Gastroesophageal sphincter (tissue), 4 donors: ENCODE data around the gene IGSF10. TPM values are rescaled to one million over a fixed set of nuclear protein-coding genes. Genes with fewer than 3 reads are reported as not detected.

Source experiments
- ATAC-seq: fragments of 150-250 bp; one replicate; pipeline ENCODE4 v1.9.1; 2016; ENCODE audit warnings: mild to moderate bottlenecking, moderate library complexity
- H3K27ac ChIP-seq, 4 donors: fragments of 200-600 bp; sonication (generic) in 3 of 4; 1 replicate in 3 of 4; 2 replicates in 1 of 4; pipeline ENCODE4 v1.5.1; 2016 to 2019
- H3K27me3 ChIP-seq: fragments of 200-600 bp; sonication (generic); one replicate; pipeline ENCODE4 v1.5.1; 2019
- H3K36me3 ChIP-seq, 2 donors: fragments of 200-600 bp; sonication (generic); one replicate each; pipeline ENCODE4 v1.5.1; 2019; ENCODE audit warnings: control low read depth in 1 of 2
- H3K4me1 ChIP-seq, 3 donors: fragments of 200-600 bp; sonication (generic); 1 replicate in 2 of 3; 2 replicates in 1 of 3; pipeline ENCODE4 v1.5.1; 2016 to 2019; ENCODE audit warnings: control low read depth in 2 of 3
- H3K4me3 ChIP-seq, 2 donors: fragments of 200-600 bp; sonication (generic); one replicate each; pipeline ENCODE4 v1.5.1; 2019; ENCODE audit warnings: mild to moderate bottlenecking in 1 of 2, moderate library complexity in 1 of 2
- H3K9me3 ChIP-seq, 3 donors: fragments of 200-600 bp; sonication (generic); one replicate each; pipeline ENCODE4 v1.5.1; 2017 to 2019; ENCODE audit warnings: control low read depth in 2 of 3
- CTCF ChIP-seq, 4 experiments: fragments of 200-600 bp in 2 of 4; fragments of 450-650 bp in 2 of 4; sonication (generic) in 1 of 4; IDR thresholded peaks; one replicate each; pipeline ENCODE4 v1.5.1; 2017 to 2019; ENCODE audit warnings: antibody characterized with exemption in 4 of 4, mild to moderate bottlenecking in 2 of 4, moderate library complexity in 2 of 4
- EP300 ChIP-seq: sonication (generic); formaldehyde crosslinking; IDR thresholded peaks from one replicate; pipeline ENCODE4 v1.6.1; 2017; ENCODE audit warnings: antibody characterized with exemption, mild to moderate bottlenecking
- POLR2A ChIP-seq, 2 donors: fragments of 450-650 bp; IDR thresholded peaks; one replicate each; pipeline ENCODE4 v1.6.1; 2017; ENCODE audit warnings: antibody characterized with exemption in 2 of 2, mild to moderate bottlenecking in 2 of 2, moderate library complexity in 1 of 2
- POLR2AphosphoS5 ChIP-seq: sonication (generic); formaldehyde crosslinking; IDR thresholded peaks from one replicate; pipeline ENCODE4 v1.6.1; 2017; ENCODE audit warnings: antibody characterized with exemption
- WGBS, 2 donors: methylation state at CpG; one replicate each; pipeline ENCODE4 v1.1.5; 2018; ENCODE audit warnings: low coverage in 1 of 2; 5-methylcytosine and 5-hydroxymethylcytosine counted together
- total RNA-seq, 4 donors: library from RNA; depleted of rRNA; stranded (reverse); fragments of >200 nt; gene quantifications; one replicate each; pipeline ENCODE4 v1.1.0, GENCODE V29; 2016

The IGSF10 gene
- total RNA-seq, 4 donors from 2014 or later: 1.4 to 8.3 (median 2.4) TPM

- no peak for TF ChIP-seq CTCF (IDR thresholded peaks at IDR 0.05)
- TF ChIP-seq POLR2A (IDR thresholded peaks at IDR 0.05): no peak
- no peak for TF ChIP-seq EP300
- peak; percentile 30 for TF ChIP-seq POLR2AphosphoS5
- no peak overlapping the region for H3K4me3 ChIP-seq
- peaks cover 0 to 7% (median 0%) of the 10 kb centered on the region in 3 donors for H3K4me1 ChIP-seq
- no peak overlapping the region for H3K27ac ChIP-seq
- 8 to 25% methylated on average over 1 of the region's 1 CpG for WGBS, 2 donors
- no peaks in the 10 kb centered on the region for H3K9me3 ChIP-seq
- no peaks in the 10 kb centered on the region for H3K36me3 ChIP-seq
- H3K27me3 ChIP-seq: no peaks in the 10 kb centered on the region
- no peak for ATAC-seq
These were observed 26.5 kb downstream of the IGSF10 start for GRCh38 chr3:151434151-151434890.

- no peak overlapping the region for H3K4me3 ChIP-seq
- H3K4me1 ChIP-seq: peaks cover 0 to 7% (median 0%) of the 10 kb centered on the region in 3 donors
- no peak overlapping the region for H3K27ac ChIP-seq
- no peaks in the 10 kb centered on the region for H3K36me3 ChIP-seq
- no peaks in the 10 kb centered on the region for H3K9me3 ChIP-seq
- no peak for ATAC-seq
- H3K27me3 ChIP-seq: no peaks in the 10 kb centered on the region
- 84 to 94% methylated on average over 7 of the region's 7 CpGs for WGBS, 2 donors
- TF ChIP-seq POLR2AphosphoS5 (no peak), POLR2A (IDR thresholded peaks at IDR 0.05) (no peak), CTCF (IDR thresholded peaks at IDR 0.05) (no peak), EP300 (no peak)
These were observed 28.1 kb downstream of the IGSF10 start for GRCh38 chr3:151432616-151433372.

- peaks cover 0 to 7% (median 0%) of the 10 kb centered on the region in 3 donors for H3K4me1 ChIP-seq
- H3K27ac ChIP-seq: no peak overlapping the region
- TF ChIP-seq POLR2AphosphoS5: no peak
- TF ChIP-seq EP300: no peak
- TF ChIP-seq CTCF (IDR thresholded peaks at IDR 0.05): no peak
- no peak for TF ChIP-seq POLR2A (IDR thresholded peaks at IDR 0.05)
- WGBS, 2 donors: 96 to 100% methylated on average over 3 of the region's 3 CpGs
- ATAC-seq: no peak
- H3K4me3 ChIP-seq: no peak overlapping the region
- no peaks in the 10 kb centered on the region for H3K27me3 ChIP-seq
- no peaks in the 10 kb centered on the region for H3K36me3 ChIP-seq
- H3K9me3 ChIP-seq: no peaks in the 10 kb centered on the region
These were observed 28.9 kb downstream of the IGSF10 start for GRCh38 chr3:151431940-151432339.

DNA sequence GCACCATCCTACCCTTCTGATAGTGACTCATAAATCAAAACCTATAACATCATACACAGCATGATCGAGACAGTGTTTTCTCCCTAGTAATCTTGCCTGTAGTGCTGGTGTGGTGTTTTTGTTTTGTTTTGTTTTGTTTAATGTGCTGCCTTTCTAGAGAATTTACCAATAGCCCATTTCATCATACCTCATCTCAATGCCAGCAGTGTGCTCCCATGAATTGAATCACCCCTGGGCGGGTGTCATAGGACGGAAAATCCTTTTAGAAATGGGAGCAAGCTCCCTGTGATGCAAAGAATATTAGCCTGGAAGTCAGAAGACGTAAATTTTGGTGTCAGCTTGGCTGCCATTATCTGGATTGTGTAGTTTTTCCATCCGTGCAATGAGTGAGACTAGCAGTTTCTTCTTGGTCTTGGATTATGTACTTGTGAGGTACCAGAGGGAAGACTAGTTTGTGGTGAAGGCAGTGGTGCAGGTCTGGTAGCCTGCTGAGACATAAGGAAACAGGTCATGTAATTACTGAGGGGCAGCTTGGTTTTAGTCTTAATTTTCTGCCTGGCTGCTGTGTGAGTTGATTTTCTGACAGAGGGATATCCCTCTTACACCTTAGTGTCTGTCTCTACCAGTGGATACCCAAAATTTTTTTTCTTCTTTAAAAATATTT, 29.9 kb downstream of the IGSF10 start:
- TF ChIP-seq CTCF (IDR thresholded peaks at IDR 0.05) (no peak), POLR2A (IDR thresholded peaks at IDR 0.05) (no peak), EP300 (no peak), POLR2AphosphoS5 (no peak)
- ATAC-seq: no peak
- Histone ChIP-seq H3K27ac (no peak overlapping the region), H3K4me3 (no peak overlapping the region), H3K4me1 (peaks cover 0 to 7% (median 0%) of the 10 kb centered on the region in 3 donors), H3K36me3 (no peaks in the 10 kb centered on the region), H3K9me3 (no peaks in the 10 kb centered on the region), H3K27me3 (no peaks in the 10 kb centered on the region)
- 88 to 89% methylated on average over 2 to 3 of the region's 5 CpGs for WGBS, 2 donors
